ENCODE results near the gene CLIP1. TPM values are rescaled to one million over a fixed set of nuclear protein-coding genes. Genes with fewer than 3 reads are reported as not detected.

The CLIP1 gene
- total RNA-seq, 4 donors from 2014 or later: 86.7 to 103 (median 103) TPM

DNA sequence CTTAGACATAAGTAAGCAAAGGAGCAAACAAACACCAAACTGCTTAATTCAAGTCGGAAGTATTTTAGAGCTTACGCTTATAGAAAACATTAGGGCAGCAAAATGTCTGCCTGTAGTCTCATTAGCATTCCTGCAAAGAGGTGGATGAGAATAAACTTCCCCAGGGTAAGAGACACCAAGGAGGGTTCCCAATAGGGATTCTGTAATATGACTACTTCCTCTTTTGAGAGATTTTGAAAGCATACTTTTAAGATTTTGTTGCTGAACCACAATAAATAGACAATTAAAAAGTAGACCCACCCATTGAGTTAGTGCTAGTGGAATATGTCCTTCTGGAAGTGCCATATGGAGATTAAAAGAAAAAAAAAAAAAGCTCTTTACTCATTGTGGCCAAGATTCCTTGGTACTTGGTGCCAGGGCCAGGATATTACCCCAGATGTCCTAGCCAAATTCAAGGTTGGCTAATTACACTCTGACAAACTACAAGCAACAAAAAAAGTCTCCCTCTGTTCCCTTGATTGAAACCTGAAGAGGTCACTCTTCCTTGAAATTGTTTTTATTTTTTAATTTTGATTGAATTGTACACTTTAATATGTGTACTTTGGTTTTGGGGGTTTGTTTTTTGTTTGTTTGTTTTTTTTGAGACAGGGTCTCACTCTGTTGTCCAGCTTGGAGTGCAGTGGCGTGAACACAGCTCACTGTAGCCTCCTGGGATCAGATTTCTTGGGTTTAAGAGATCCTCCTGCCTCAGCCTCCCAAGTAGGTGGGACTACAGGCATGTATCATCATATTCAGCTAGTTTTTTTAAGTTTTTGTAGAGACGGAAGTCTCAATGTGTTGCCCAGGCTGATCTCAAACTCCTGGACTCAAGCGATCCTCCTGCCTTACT is 8.7 kb downstream of the CLIP1 start:
- TF ChIP-seq, protein P1, sequence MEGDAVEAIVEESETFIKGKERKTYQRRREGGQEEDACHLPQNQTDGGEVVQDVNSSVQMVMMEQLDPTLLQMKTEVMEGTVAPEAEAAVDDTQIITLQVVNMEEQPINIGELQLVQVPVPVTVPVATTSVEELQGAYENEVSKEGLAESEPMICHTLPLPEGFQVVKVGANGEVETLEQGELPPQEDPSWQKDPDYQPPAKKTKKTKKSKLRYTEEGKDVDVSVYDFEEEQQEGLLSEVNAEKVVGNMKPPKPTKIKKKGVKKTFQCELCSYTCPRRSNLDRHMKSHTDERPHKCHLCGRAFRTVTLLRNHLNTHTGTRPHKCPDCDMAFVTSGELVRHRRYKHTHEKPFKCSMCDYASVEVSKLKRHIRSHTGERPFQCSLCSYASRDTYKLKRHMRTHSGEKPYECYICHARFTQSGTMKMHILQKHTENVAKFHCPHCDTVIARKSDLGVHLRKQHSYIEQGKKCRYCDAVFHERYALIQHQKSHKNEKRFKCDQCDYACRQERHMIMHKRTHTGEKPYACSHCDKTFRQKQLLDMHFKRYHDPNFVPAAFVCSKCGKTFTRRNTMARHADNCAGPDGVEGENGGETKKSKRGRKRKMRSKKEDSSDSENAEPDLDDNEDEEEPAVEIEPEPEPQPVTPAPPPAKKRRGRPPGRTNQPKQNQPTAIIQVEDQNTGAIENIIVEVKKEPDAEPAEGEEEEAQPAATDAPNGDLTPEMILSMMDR (IDR thresholded peaks at IDR 0.05; ENCODE audit: low read depth): no peak

DNA sequence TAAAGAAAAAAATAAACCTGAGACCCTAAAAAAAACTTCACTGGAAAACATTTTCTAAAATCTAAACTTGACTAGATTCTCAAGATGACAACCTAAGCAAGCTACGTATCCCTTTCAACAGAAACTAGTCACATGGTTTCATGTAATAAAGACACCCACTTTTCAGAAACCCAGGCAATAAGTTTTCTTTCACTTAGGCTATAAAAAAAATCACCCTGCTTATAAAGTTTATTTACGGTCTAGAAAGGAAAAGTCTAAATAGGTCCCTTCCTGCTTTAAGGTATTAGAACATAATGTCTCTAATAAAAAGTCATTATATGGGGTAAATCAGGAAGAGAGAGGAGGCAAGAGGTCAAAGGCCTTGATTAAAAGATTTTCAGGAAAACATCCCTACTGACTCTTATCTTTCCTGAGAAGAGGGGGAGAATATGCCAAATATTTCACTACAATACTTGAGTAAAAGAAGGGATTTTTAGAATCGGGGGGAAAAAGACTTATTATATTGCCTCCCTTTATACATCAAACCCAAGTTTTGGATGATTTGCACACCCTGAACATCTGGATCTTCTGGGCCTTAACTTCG is 9.5 kb downstream of the CLIP1 start:
- TF ChIP-seq, protein P1 (IDR thresholded peaks at IDR 0.05; ENCODE audit: low read depth): no peak

DNA sequence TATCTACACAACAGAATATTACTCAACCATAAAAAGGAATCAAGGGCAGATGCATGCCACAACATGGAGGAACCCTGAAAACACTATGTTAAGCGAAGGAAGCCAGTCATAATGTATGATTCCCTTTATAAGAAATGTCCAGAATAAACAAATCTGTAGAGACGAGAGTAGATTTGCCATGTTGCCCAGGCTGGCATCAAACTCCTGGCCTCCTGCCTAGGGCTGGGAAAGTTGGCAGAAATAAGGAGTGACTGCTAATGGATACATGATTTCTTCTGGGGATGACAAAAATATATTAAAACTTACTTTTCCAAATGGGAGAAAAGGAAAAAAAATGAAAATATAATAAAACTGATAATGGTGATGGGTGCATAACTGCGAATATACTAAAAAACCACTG is 10.9 kb downstream of the CLIP1 start:
- TF ChIP-seq, protein P1 (IDR thresholded peaks at IDR 0.05; ENCODE audit: low read depth): no peak

DNA sequence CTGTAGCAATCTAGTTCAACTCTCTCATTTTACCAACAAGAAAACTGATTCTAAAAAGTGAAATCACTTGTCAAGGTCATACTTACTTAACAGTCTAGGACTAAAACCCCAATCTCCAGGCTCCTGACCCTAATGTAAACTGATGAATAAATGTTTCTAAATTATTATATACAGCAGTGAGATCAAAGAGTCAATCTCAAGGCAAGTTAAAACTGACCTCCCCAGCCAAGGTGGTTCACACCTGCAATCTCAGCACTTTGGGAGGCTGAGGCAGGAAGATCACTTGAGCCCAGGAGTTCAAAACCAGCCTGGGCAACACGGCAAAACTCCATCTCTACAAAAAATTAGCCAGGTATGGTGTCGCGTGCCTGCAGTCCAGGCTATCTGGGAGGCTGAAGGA is 15.3 kb downstream of the CLIP1 start:
- TF ChIP-seq, protein P1 (IDR thresholded peaks at IDR 0.05; ENCODE audit: low read depth): no peak

DNA sequence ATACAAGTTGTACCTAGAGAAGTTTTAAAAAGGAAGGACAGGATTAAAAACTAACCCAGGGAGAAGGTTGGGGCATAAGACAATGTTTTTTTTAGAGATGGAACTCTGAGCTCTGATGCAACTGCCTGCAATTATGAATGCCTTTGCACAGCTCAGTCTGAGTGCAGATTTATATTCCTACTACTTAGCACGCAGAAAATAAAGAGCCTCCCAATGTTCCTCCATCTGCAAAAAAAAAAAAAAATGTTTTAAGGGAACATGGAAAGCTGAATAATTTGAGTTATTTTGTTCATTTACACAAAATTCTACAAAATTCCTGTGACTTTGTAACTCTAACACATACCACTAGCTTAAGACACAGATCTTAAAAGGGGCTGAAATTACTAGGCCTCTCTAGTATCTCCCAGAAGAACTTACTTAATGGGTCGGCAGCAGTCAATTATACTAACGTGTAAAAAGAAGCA is 15.7 kb downstream of the CLIP1 start:
- TF ChIP-seq, protein P1 (IDR thresholded peaks at IDR 0.05; ENCODE audit: low read depth): no peak

DNA sequence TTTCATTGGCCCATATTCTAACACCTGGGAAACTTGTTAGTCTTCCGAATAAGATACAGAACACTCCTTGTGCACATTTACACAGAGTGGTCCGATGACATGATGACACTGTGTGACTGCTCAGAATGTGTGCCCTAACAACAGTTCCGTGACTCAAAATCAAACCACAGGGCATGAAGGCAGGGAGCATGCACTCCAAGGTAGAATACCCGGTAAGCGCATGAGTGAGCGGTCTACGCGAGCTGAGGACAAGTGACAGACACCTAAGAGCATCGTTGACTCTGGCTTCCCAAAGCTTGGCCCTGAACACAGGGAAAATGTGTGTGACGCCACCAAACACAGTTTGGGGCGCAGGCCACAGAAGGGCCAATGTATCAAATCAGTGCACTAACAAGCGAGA is 18.6 kb downstream of the CLIP1 start:
- TF ChIP-seq, protein P1 (IDR thresholded peaks at IDR 0.05; ENCODE audit: low read depth): no peak

DNA sequence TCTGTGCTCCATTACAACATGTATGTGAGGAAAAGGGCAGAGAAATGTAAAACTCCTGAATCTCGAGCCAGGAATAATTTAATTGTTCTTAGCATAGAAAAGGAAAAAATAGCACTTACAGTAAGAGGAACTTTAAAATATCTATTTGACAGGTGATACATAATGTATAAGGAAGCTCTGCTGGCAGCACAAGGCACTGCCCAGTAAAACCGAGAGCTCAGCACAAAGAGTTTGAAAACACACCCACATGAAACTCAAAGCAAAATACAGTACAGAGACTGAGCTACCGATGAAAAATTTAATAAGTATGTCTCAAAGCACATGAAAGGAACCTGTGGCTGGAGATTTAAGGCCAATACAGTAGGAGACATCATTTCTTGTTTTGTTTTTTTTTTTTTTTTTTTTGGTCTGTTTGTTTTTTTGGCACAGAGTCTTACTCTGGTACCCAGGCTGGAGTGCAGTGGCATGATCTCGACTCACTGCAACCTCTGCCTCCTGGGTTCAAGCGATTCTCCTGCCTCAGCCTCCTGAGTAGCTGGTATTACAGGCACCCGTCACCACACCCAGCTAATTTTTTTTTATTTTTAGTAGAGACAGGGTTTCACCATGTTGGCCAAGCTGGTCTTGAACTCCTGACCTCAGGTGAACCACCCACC is 19.2 kb downstream of the CLIP1 start:
- TF ChIP-seq, protein P1 (IDR thresholded peaks at IDR 0.05; ENCODE audit: low read depth): no peak

All from subcutaneous adipose tissue (tissue), 4 donors.